K562 (cell line): Measurements from ENCODE around the gene SYT6. TPM values are rescaled to one million over a fixed set of nuclear protein-coding genes. Genes with fewer than 3 reads are reported as not detected.

ENCODE experiments used
- ATAC-seq: fragments of 200-7000 bp; cut with Tn5 transposase; 3 replicates; pipeline ENCODE4 v1.9.1; 2020; ENCODE audit warnings: moderate library complexity
- BruUV-seq: library from RNA; stranded (reverse); fragments of 400-500 nt; replicated peaks from 2 replicates; lab custom pipeline; 2021; lab: Mats Ljungman, UMichigan
- CTCF ChIA-PET: fragments of 300-600 bp; formaldehyde crosslinking; extraction: SDS; loops from one replicate; lab custom pipeline; 2021; ENCODE audit warnings: low intra/inter-chr PET ratio; lab: Yijun Ruan, JAX
- POLR2A ChIA-PET: fragments of 300-600, 350-650 bp; sonication (Branson Sonifier 250); formaldehyde crosslinking; extraction: SDS; loops from one replicate; lab custom pipeline; 2021; ENCODE audit warnings: antibody characterized with exemption, inconsistent platforms; lab: Yijun Ruan, JAX
- DNase-seq, 4 experiments: peaks; one replicate each; pipeline versions ENCODE4 v3.0.0 to v3.0.0-alpha.2; 2011 to 2018; ENCODE audit warnings: low spot score in 3 of 4, mixed read lengths in 3 of 4; ENCODE audit errors: extremely low read depth in 1 of 4
- FAIRE-seq: peaks from 2 replicates; lab custom pipeline; 2011; peaks lifted over from hg19 to GRCh38; lab: Jason Lieb, UNC
- H2AFZ ChIP-seq: 2 replicates; pipeline ENCODE4 v1.6.0; 2011; ENCODE audit warnings: low read depth, low read length, control low read depth, inconsistent platforms
- H3K27ac ChIP-seq: fragments of 200-600 bp; 3 replicates; pipeline ENCODE4 v1.8.0; 2011; ENCODE audit warnings: low read depth, mild to moderate bottlenecking, control low read depth, inconsistent platforms, low read length, moderate library complexity, mixed read lengths; ENCODE audit errors: extremely low read depth
- H3K27me3 ChIP-seq, 2 experiments: fragments of 300-600 bp in 1 of 2; 2 replicates in 1 of 2; 3 replicates in 1 of 2; pipeline versions ENCODE4 v1.6.0 to v1.8.0; 2011; ENCODE audit warnings: inconsistent platforms in 2 of 2, low read length in 2 of 2, mild to moderate bottlenecking in 1 of 2, mixed read lengths in 1 of 2, moderate library complexity in 1 of 2; ENCODE audit not compliant: control insufficient read depth in 2 of 2, insufficient read depth in 2 of 2
- H3K36me3 ChIP-seq: fragments of 300-600 bp; 3 replicates; pipeline ENCODE4 v1.8.0; 2011; ENCODE audit warnings: mild to moderate bottlenecking, low read length, inconsistent platforms; ENCODE audit not compliant: control insufficient read depth, insufficient read depth
- H3K4me1 ChIP-seq, 2 experiments: fragments of 200-600 bp in 1 of 2; replicated peaks in 1 of 2; 2 replicates in 1 of 2; 3 replicates in 1 of 2; pipeline versions ENCODE4 v1.5.1 to v1.8.0; 2011; ENCODE audit warnings: inconsistent platforms in 2 of 2, low read length in 2 of 2, mild to moderate bottlenecking in 1 of 2, mixed read lengths in 1 of 2, moderate library complexity in 1 of 2; ENCODE audit not compliant: control insufficient read depth in 2 of 2, insufficient read depth in 2 of 2
- H3K4me2 ChIP-seq: 2 replicates; pipeline ENCODE4 v1.6.1; 2011; ENCODE audit warnings: low read length, control low read depth, inconsistent platforms, mixed read lengths; ENCODE audit not compliant: insufficient read depth
- H3K4me3 ChIP-seq: fragments of 200-600 bp; sonication (generic), shearing (Covaris generic); 2 replicates; pipeline ENCODE4 v1.5.1; 2016; ENCODE audit warnings: control low read depth, inconsistent platforms
- H3K79me2 ChIP-seq: fragments of 200-600 bp; 3 replicates; pipeline ENCODE4 v1.8.0; 2011; ENCODE audit warnings: low read length, inconsistent platforms; ENCODE audit not compliant: control insufficient read depth, insufficient read depth
- H3K9ac ChIP-seq, 2 experiments: 2 replicates each; pipeline versions ENCODE4 v1.6.0 to v1.6.1; 2011; ENCODE audit warnings: low read depth in 2 of 2, low read length in 2 of 2, control low read depth in 1 of 2, inconsistent platforms in 1 of 2, mild to moderate bottlenecking in 1 of 2, mixed read lengths in 1 of 2; ENCODE audit not compliant: insufficient read depth in 1 of 2
- H3K9me1 ChIP-seq: one replicate; pipeline ENCODE4 v1.6.0; 2011; ENCODE audit warnings: inconsistent platforms, mild to moderate bottlenecking, low read length, moderate library complexity; ENCODE audit not compliant: control insufficient read depth, insufficient read depth
- H3K9me3 ChIP-seq: replicated peaks from 2 replicates; pipeline ENCODE4 v1.5.1; 2011; ENCODE audit warnings: low read depth, low read length, inconsistent platforms; ENCODE audit not compliant: control insufficient read depth, insufficient read depth
- H4K20me1 ChIP-seq: replicated peaks from 2 replicates; pipeline ENCODE4 v1.6.1; 2011; ENCODE audit warnings: low read length, inconsistent platforms, mixed read lengths; ENCODE audit not compliant: control insufficient read depth, insufficient read depth
- BRF1 ChIP-seq: IDR thresholded peaks from 3 replicates; pipeline ENCODE4 v1.6.1; 2011; ENCODE audit warnings: borderline replicate concordance, mild to moderate bottlenecking; ENCODE audit not compliant: insufficient read length; ENCODE audit errors: extremely low read depth
- CCNT2 ChIP-seq: IDR thresholded peaks from 2 replicates; pipeline ENCODE4 v1.6.1; 2011; ENCODE audit warnings: borderline replicate concordance, low read depth, mild to moderate bottlenecking, moderate library complexity, mixed read lengths, low read length; ENCODE audit not compliant: insufficient read length; ENCODE audit errors: extremely low read depth
- KAT7 ChIP-seq: sonication (generic); formaldehyde crosslinking; IDR thresholded peaks from 2 replicates; pipeline ENCODE4 v1.8.0; 2022; ENCODE audit warnings: missing genetic modification reagents, mild to moderate bottlenecking, borderline replicate concordance
- RAD21 ChIP-seq, 2 experiments: fragments of 250-450 bp in 1 of 2; fragments of 450-650 bp in 1 of 2; sonication (Bioruptor Pico) in 1 of 2; formaldehyde crosslinking in 1 of 2; IDR thresholded peaks in 1 of 2; conservative IDR thresholded peaks in 1 of 2; 2 replicates each; pipeline versions ENCODE4 v1.4.0 to v1.8.0; 2020 to 2022; ENCODE audit warnings: mild to moderate bottlenecking in 2 of 2, moderate library complexity in 1 of 2
- ZBTB33 ChIP-seq: sonication (generic); formaldehyde crosslinking; IDR thresholded peaks from 2 replicates; pipeline ENCODE4 v1.8.1; 2023; ENCODE audit warnings: mild to moderate bottlenecking, missing genetic modification reagents
- ZNF436 ChIP-seq: fragments of 250-450, 450-650 bp; sonication (Bioruptor Pico); formaldehyde crosslinking; IDR thresholded peaks from 2 replicates; pipeline ENCODE4 v1.7.0; 2020; ENCODE audit warnings: mild to moderate bottlenecking
- ZNF717 ChIP-seq: fragments of 250-450 bp; sonication (Bioruptor Pico); IDR thresholded peaks from 2 replicates; pipeline ENCODE4 v1.5.0; 2021
- WGBS: fragments of 100-300 bp; shearing (Covaris generic); methylation state at CpG from one replicate; pipeline ENCODE4 v1.1.6; 2016; ENCODE audit warnings: low coverage, mixed read lengths; ENCODE audit not compliant: insufficient coverage; ENCODE audit errors: missing lambda C conversion rate; 5-methylcytosine and 5-hydroxymethylcytosine counted together
- in situ Hi-C: fragments of 300-500 bp; cut with MboI; formaldehyde crosslinking; loops from 4 replicates; pipeline ENCODE4 v1.15.0; 2018; ENCODE audit warnings: inconsistent platforms, mixed read lengths
- intact Hi-C: fragments of 100-400 bp; cut with micrococcal nuclease; formaldehyde crosslinking; loops from 2 replicates; pipeline ENCODE4 v1.14.2; 2022
- polyA plus RNA-seq, 8 experiments: library from polyadenylated mRNA; depleted of rRNA in 4 of 8; stranded (reverse) in 5 of 8; unstranded in 3 of 8; fragments of >200 nt; fragmentation: Nextera tagmentation in 2 of 8; fragmentation: Illumina TruSeq in 1 of 8; extraction: Ambion mirVana in 2 of 8; extraction: Trizol in 1 of 8; gene quantifications; 2 replicates each; pipeline versions ENCODE4 v1.2.1 to v1.2.3, GENCODE V29; 2011 to 2014; ENCODE audit warnings: inconsistent platforms in 1 of 8, missing spikeins in 1 of 8
- total RNA-seq, 7 experiments: library from RNA; depleted of rRNA in 6 of 7; stranded (reverse); fragments of >200 nt in 6 of 7; fragmentation: Illumina TruSeq in 2 of 7; extraction: Trizol in 2 of 7; gene quantifications; 2 replicates each; pipeline versions ENCODE4 v1.2.1 to v1.2.3, GENCODE V29; 2011 to 2021; ENCODE audit warnings: low replicate concordance in 1 of 7
- TF ChIP-seq, protein P1 (sequence below), 2 experiments: fragments of 450-650 bp; formaldehyde crosslinking in 1 of 2; IDR thresholded peaks; 2 replicates each; pipeline versions ENCODE4 v1.4.0 to v1.6.1; 2014 to 2020; ENCODE audit warnings: mild to moderate bottlenecking in 2 of 2, borderline replicate concordance in 1 of 2, low read depth in 1 of 2

SYT6 gene
- total and polyA plus RNA-seq, 9 of the 15 experiments (the other 6 are each of a cell fraction or from before 2014, with no cell fraction given), result 0.06 TPM; not detected in 8

- TF ChIP-seq ZBTB33 (CRISPR knock-in tag) (no peak), CCNT2 (no peak), ZNF436 (CRISPR knock-in tag) (no peak), KAT7 (CRISPR knock-in tag) (no peak)
These were observed 20.5 kb downstream of the SYT6 start (continued) for GRCh38 chr1:114133129-114133528.

- no peaks in the 10 kb centered on the region for H3K9me1 ChIP-seq
- no peaks in the 10 kb centered on the region for H3K79me2 ChIP-seq
- no peak for FAIRE-seq
- no peak overlapping the region for H3K27ac ChIP-seq
- CTCF ChIA-PET, result interaction anchor here (0.7 kb wide), 1 partner anchor 295 kb away, joined by 3 read pairs; no protein-coding TSS in a partner anchor
- no TSS peak for BruUV-seq
- no peak overlapping the region for H3K4me2 ChIP-seq
- H3K36me3 ChIP-seq, result no peaks in the 10 kb centered on the region
- H4K20me1 ChIP-seq, result 0 out of 2 replicates have a peak, but pooled peaks cover 3% of the 10 kb centered on the region
- no peaks in the 10 kb centered on the region for H3K4me1 ChIP-seq
- no peak for ATAC-seq
- no peak for DNase-seq
- in situ Hi-C loops, result no loop called here
- H2AFZ ChIP-seq, result no peak overlapping the region
- peaks cover 27 to 55% of the 10 kb centered on the region in 2 experiments; a peak in 4 of 5 replicates for H3K27me3 ChIP-seq
- intact Hi-C loops, result no loop called here
- 0% methylated on average over 4 of the region's 4 CpGs for whole genome bisulfite sequencing
- POLR2A ChIA-PET, result interaction anchor here (0.6 to 1.5 kb wide), 3 partner anchors 8 to 152 kb away, joined by 3 to 4 read pairs (median 3); partner anchors contain the start of gene OLFML3
- H3K9ac ChIP-seq, result no peak overlapping the region
- H3K9me3 ChIP-seq, result no peaks in the 10 kb centered on the region
- no peak overlapping the region for H3K4me3 ChIP-seq
- TF ChIP-seq, protein P1, sequence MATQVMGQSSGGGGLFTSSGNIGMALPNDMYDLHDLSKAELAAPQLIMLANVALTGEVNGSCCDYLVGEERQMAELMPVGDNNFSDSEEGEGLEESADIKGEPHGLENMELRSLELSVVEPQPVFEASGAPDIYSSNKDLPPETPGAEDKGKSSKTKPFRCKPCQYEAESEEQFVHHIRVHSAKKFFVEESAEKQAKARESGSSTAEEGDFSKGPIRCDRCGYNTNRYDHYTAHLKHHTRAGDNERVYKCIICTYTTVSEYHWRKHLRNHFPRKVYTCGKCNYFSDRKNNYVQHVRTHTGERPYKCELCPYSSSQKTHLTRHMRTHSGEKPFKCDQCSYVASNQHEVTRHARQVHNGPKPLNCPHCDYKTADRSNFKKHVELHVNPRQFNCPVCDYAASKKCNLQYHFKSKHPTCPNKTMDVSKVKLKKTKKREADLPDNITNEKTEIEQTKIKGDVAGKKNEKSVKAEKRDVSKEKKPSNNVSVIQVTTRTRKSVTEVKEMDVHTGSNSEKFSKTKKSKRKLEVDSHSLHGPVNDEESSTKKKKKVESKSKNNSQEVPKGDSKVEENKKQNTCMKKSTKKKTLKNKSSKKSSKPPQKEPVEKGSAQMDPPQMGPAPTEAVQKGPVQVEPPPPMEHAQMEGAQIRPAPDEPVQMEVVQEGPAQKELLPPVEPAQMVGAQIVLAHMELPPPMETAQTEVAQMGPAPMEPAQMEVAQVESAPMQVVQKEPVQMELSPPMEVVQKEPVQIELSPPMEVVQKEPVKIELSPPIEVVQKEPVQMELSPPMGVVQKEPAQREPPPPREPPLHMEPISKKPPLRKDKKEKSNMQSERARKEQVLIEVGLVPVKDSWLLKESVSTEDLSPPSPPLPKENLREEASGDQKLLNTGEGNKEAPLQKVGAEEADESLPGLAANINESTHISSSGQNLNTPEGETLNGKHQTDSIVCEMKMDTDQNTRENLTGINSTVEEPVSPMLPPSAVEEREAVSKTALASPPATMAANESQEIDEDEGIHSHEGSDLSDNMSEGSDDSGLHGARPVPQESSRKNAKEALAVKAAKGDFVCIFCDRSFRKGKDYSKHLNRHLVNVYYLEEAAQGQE (IDR thresholded peaks at IDR 0.05; ENCODE audit: borderline replicate concordance), result peak; percentile 45; the same call in 1 of the 2 replicates
- TF ChIP-seq, protein P1 (CRISPR knock-in tag; IDR thresholded peaks at IDR 0.05; ENCODE audit: low read depth), result no peak
- TF ChIP-seq ZNF717 (CRISPR knock-in tag) (no peak), RAD21 (CRISPR knock-in tag; conservative IDR thresholded peaks at IDR 0.05 in 1 of 2, IDR thresholded peaks at IDR 0.05 in 1 of 2) (peak in 1 of 2 experiments; percentile 72; a peak in 2 of 4 replicates), BRF1 (no peak)
These were observed 22.0 kb downstream of the SYT6 start for GRCh38 chr1:114131526-114132220.
